ENCODE results near the gene TDP2.

GRCh38 chr6:24683297-24684296, 16.9 kb upstream of the TDP2 start:
- TF ChIP-seq POLR2AphosphoS5 (IDR thresholded peaks at IDR 0.05; ENCODE audit: low read depth, low read length) (no peak), SIN3A (IDR thresholded peaks at IDR 0.05; ENCODE audit: borderline replicate concordance, insufficient read depth, low read length) (no peak), TAF1 (IDR thresholded peaks at IDR 0.05; ENCODE audit: borderline replicate concordance, insufficient read depth, low read length) (no peak)

All from PFSK-1 (cell line).